Mesenteric fat pad (tissue), 1 donor: Measurements from ENCODE around the gene IDH3B. TPM values are rescaled to one million over a fixed set of nuclear protein-coding genes. Genes with fewer than 3 reads are reported as not detected.

Source experiments
- DNase-seq: peaks from one replicate; pipeline ENCODE4 v3.0.0-alpha.2; 2020; ENCODE audit warnings: low spot score
- microRNA-seq: library from miRNA; unstranded; fragments of <30 nt; microRNA quantifications from one replicate; pipeline ENCODE4 v1.2.0, GENCODE V29; 2020; ENCODE audit warnings: borderline number of aligned reads
- total RNA-seq: library from RNA; stranded (reverse); fragmentation: NEBNext Ultra II Directional; extraction: Animal tissue kit (Norgen Biotek cat#: 25700); gene quantifications from one replicate; pipeline ENCODE4 v1.2.1, GENCODE V29; 2021
- donor health status: DM: yes; HTN: yes; CAD: no.

The IDH3B gene
- total RNA-seq, 1 donor from 2014 or later: 66.7 TPM

- no peak for DNase-seq
Measured at GRCh38 chr20:2624190-2624589, 39.8 kb downstream of the IDH3B start.

GRCh38 chr20:2619961-2620595 is 43.9 kb downstream of the IDH3B start:
- DNase-seq: no peak

- DNase-seq: no peak
Measured at GRCh38 chr20:2619337-2619736, 44.7 kb downstream of the IDH3B start.

GRCh38 chr20:2618815-2619214 is 45.2 kb downstream of the IDH3B start:
- no peak for DNase-seq

GRCh38 chr20:2617099-2617714 is 46.8 kb downstream of the IDH3B start:
- no peak for DNase-seq

- DNase-seq: no peak
Measured at GRCh38 chr20:2616634-2617033, 47.4 kb downstream of the IDH3B start.

- DNase-seq: no peak
Measured at GRCh38 chr20:2612073-2612472, 51.9 kb downstream of the IDH3B start.

GRCh38 chr20:2610941-2611720 is 52.9 kb downstream of the IDH3B start:
- no peak for DNase-seq

- DNase-seq: no peak
Measured at GRCh38 chr20:2610326-2610725, 53.7 kb downstream of the IDH3B start.

Small RNA genes lying within 50 kb of the gene (microRNA-seq; reads per million reads assigned to microRNA genes)
- gene MIR1292: 4.4 reads per million

Other genes starting within 250 kb of the IDH3B start
- 112 TPM for gene SNRPB, start 193.4 kb downstream of the IDH3B start, total RNA-seq
- gene ZNF343, start 155.3 kb downstream of the IDH3B start, total RNA-seq: 14.4 TPM
- 0.22 TPM for gene TMC2, start 127.6 kb downstream of the IDH3B start, total RNA-seq
- 165 TPM for gene NOP56, start 11.6 kb downstream of the IDH3B start, total RNA-seq
- gene EBF4, start 28.6 kb upstream of the IDH3B start, total RNA-seq: 6.0 TPM
- gene CPXM1, start 136.4 kb upstream of the IDH3B start, total RNA-seq: 57.7 TPM
- gene C20orf141, start 150.8 kb upstream of the IDH3B start, total RNA-seq: 0.84 TPM
- gene TMEM239, start 152.1 kb upstream of the IDH3B start, total RNA-seq: 0.10 TPM
- gene PCED1A, start 176.4 kb upstream of the IDH3B start, total RNA-seq: 28.5 TPM
- 42.0 TPM for gene VPS16, start 176.5 kb upstream of the IDH3B start, total RNA-seq
- gene PTPRA, start 209.3 kb upstream of the IDH3B start, total RNA-seq: 65.2 TPM